ENCODE results near the gene KCNK7. TPM values are rescaled to one million over a fixed set of nuclear protein-coding genes. Genes with fewer than 3 reads are reported as not detected.

Gene KCNK7
- total RNA-seq, 4 donors from 2014 or later: 32.6 to 183 (median 144) TPM

GRCh38 chr11:65637032-65637557 lies 41.5 kb upstream of the KCNK7 start:
- H3K27ac ChIP-seq: no peak overlapping the region
- TF ChIP-seq EP300 (IDR thresholded peaks at IDR 0.05): no peak
- no peak for TF ChIP-seq POLR2A (IDR thresholded peaks at IDR 0.05)
- TF ChIP-seq POLR2AphosphoS5 (IDR thresholded peaks at IDR 0.05): no peak
- TF ChIP-seq CTCF (IDR thresholded peaks at IDR 0.05): no peak
- WGBS: 91% methylated on average over 3 of the region's 3 CpGs
- H3K27me3 ChIP-seq: no peaks in the 10 kb centered on the region
- H3K4me3 ChIP-seq: no peak overlapping the region
- peaks cover 45% of the 10 kb centered on the region for H3K36me3 ChIP-seq
- H3K4me1 ChIP-seq: peaks cover 42% of the 10 kb centered on the region
- no peaks in the 10 kb centered on the region for H3K9me3 ChIP-seq
- no peak for DNase-seq (ENCODE audit: low spot score in 2 of 2)

- no peak for DNase-seq (ENCODE audit: low spot score in 2 of 2)
- 95% methylated on average over 25 of the region's 28 CpGs for WGBS
- TF ChIP-seq POLR2A (IDR thresholded peaks at IDR 0.05) (no peak), POLR2AphosphoS5 (IDR thresholded peaks at IDR 0.05) (no peak), CTCF (IDR thresholded peaks at IDR 0.05) (no peak), EP300 (IDR thresholded peaks at IDR 0.05) (no peak)
- H3K27ac ChIP-seq: no peak overlapping the region
- H3K36me3 ChIP-seq: peaks cover 52% of the 10 kb centered on the region
- peaks cover 42% of the 10 kb centered on the region for H3K4me1 ChIP-seq
- H3K27me3 ChIP-seq: no peaks in the 10 kb centered on the region
- H3K9me3 ChIP-seq: no peaks in the 10 kb centered on the region
- H3K4me3 ChIP-seq: no peak overlapping the region
These were observed 40.8 kb upstream of the KCNK7 start for GRCh38 chr11:65636108-65637031.

- H3K4me1 ChIP-seq: peaks cover 32% of the 10 kb centered on the region
- H3K27ac ChIP-seq: no peak overlapping the region
- no peak overlapping the region for H3K4me3 ChIP-seq
- 92% methylated on average over 23 of the region's 46 CpGs for WGBS
- H3K27me3 ChIP-seq: no peaks in the 10 kb centered on the region
- no peaks in the 10 kb centered on the region for H3K9me3 ChIP-seq
- no peak for DNase-seq (ENCODE audit: low spot score in 2 of 2)
- TF ChIP-seq POLR2AphosphoS5 (IDR thresholded peaks at IDR 0.05) (no peak), POLR2A (IDR thresholded peaks at IDR 0.05) (no peak), CTCF (IDR thresholded peaks at IDR 0.05) (no peak), EP300 (IDR thresholded peaks at IDR 0.05) (no peak)
- peaks cover 62% of the 10 kb centered on the region for H3K36me3 ChIP-seq
These were observed 39.5 kb upstream of the KCNK7 start for GRCh38 chr11:65634905-65635731.

GRCh38 chr11:65634440-65634839 lies 38.8 kb upstream of the KCNK7 start:
- H3K36me3 ChIP-seq: peaks cover 69% of the 10 kb centered on the region
- H3K9me3 ChIP-seq: no peaks in the 10 kb centered on the region
- no peak overlapping the region for H3K4me3 ChIP-seq
- DNase-seq (ENCODE audit: low spot score in 2 of 2): no peak
- TF ChIP-seq POLR2AphosphoS5 (IDR thresholded peaks at IDR 0.05) (no peak), CTCF (IDR thresholded peaks at IDR 0.05) (no peak), EP300 (IDR thresholded peaks at IDR 0.05) (no peak), POLR2A (IDR thresholded peaks at IDR 0.05) (no peak)
- H3K27me3 ChIP-seq: no peaks in the 10 kb centered on the region
- H3K27ac ChIP-seq: no peak overlapping the region
- H3K4me1 ChIP-seq: peaks cover 26% of the 10 kb centered on the region
- 83% methylated on average over 1 of the region's 11 CpGs for WGBS

GRCh38 chr11:65634109-65634436 lies 38.5 kb upstream of the KCNK7 start:
- WGBS: 92% methylated on average over 14 of the region's 14 CpGs
- H3K36me3 ChIP-seq: peaks cover 72% of the 10 kb centered on the region
- H3K4me3 ChIP-seq: no peak overlapping the region
- no peak for DNase-seq (ENCODE audit: low spot score in 2 of 2)
- TF ChIP-seq POLR2A (IDR thresholded peaks at IDR 0.05) (no peak), CTCF (IDR thresholded peaks at IDR 0.05) (no peak), EP300 (IDR thresholded peaks at IDR 0.05) (no peak), POLR2AphosphoS5 (IDR thresholded peaks at IDR 0.05) (no peak)
- H3K27ac ChIP-seq: no peak overlapping the region
- H3K9me3 ChIP-seq: no peaks in the 10 kb centered on the region
- peaks cover 22% of the 10 kb centered on the region for H3K4me1 ChIP-seq
- H3K27me3 ChIP-seq: no peaks in the 10 kb centered on the region
